Transverse colon (tissue), 4 donors: ENCODE results near the gene TRIP11.
"Not testable (repeated sequence)": the region's sequence is repeated elsewhere in the genome, so short reads cannot be mapped to it uniquely, and the experiment has no call there.

Experiments used
- CTCF ChIP-seq, 5 experiments: fragments of 200-600 bp in 3 of 5; fragments of 450-650 bp in 2 of 5; sonication (generic) in 3 of 5; IDR thresholded peaks; 1 replicate in 2 of 5; 2 replicates in 3 of 5; pipeline ENCODE4 v1.5.1; 2016 to 2017; ENCODE audit warnings: antibody characterized with exemption in 5 of 5, inconsistent platforms in 3 of 5, mild to moderate bottlenecking in 2 of 5, moderate library complexity in 1 of 5
- EP300 ChIP-seq: sonication (generic); formaldehyde crosslinking; IDR thresholded peaks from one replicate; pipeline ENCODE4 v1.6.1; 2017; ENCODE audit warnings: antibody characterized with exemption, low read depth
- POLR2AphosphoS5 ChIP-seq, 3 donors: sonication (generic); formaldehyde crosslinking; IDR thresholded peaks; one replicate each; pipeline ENCODE4 v1.6.1; 2016; ENCODE audit warnings: antibody characterized with exemption in 3 of 3

GRCh38 chr14:92045904-92046303, 6.0 kb upstream of the TRIP11 start:
- TF ChIP-seq CTCF (IDR thresholded peaks at IDR 0.05); EP300; POLR2AphosphoS5 (IDR thresholded peaks at IDR 0.05): not testable (repeated sequence)
